Lower leg skin (tissue), 4 donors: ENCODE measurements around the gene SRMS. TPM values are rescaled to one million over a fixed set of nuclear protein-coding genes. Genes with fewer than 3 reads are reported as not detected.

Source experiments
- DNase-seq, 2 donors: peaks; one replicate each; pipeline ENCODE4 v3.0.0-alpha.2; 2019; ENCODE audit warnings: low spot score in 2 of 2
- H3K4me3 ChIP-seq: fragments of 200-600 bp; sonication (generic); 2 replicates; pipeline ENCODE4 v1.5.1; 2017; ENCODE audit warnings: mild to moderate bottlenecking, low read depth; ENCODE audit not compliant: poor library complexity, severe bottlenecking
- CTCF ChIP-seq, 3 donors: fragments of 450-650 bp; IDR thresholded peaks; one replicate each; pipeline ENCODE4 v1.5.1; 2016; ENCODE audit warnings: antibody characterized with exemption in 3 of 3, mild to moderate bottlenecking in 3 of 3, moderate library complexity in 2 of 3
- POLR2A ChIP-seq, 2 donors: fragments of 450-650 bp; IDR thresholded peaks; one replicate each; pipeline ENCODE4 v1.6.1; 2016 to 2017; ENCODE audit warnings: antibody characterized with exemption in 2 of 2, mild to moderate bottlenecking in 1 of 2, moderate library complexity in 1 of 2
- WGBS, 2 donors: methylation state at CpG; one replicate each; pipeline ENCODE4 v1.1.5; 2018; 5-methylcytosine and 5-hydroxymethylcytosine counted together
- intact Hi-C: fragments of 100-400 bp; cut with DNase I; formaldehyde crosslinking; loops from one replicate; pipeline ENCODE4 v1.15.0; 2023; ENCODE audit warnings: low total_unique reads
- total RNA-seq, 4 donors: library from RNA; depleted of rRNA; stranded (reverse); fragments of >200 nt; gene quantifications; one replicate each; pipeline ENCODE4 v1.1.0, GENCODE V29; 2016

SRMS gene
- total RNA-seq, 4 donors from 2014 or later = 0.16 to 0.59 (median 0.37) TPM; not detected in 1

DNA sequence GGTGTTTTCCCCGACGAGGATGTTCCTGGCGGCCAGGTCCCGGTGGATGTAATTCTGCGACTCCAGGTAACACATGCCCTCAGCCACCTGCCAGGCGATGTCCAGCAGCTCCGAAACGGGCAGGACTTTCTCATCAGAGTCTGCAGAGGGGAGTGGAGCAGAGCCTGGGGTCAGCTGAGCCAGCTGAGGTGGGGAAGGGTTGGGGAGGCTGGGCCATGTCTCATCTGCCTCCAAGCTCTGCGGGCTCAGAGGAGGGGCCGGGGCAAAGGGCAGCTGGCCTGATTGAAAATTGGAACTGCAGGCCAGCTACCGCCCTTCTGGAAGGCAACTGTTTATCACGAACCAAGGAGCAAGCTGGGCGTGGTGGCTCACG lies 16.8 kb downstream of the SRMS start:
- DNase-seq = no peak

GRCh38 chr20:63529861-63530787 lies 17.4 kb downstream of the SRMS start:
- intact Hi-C loops = no loop called here
- DNase-seq = no peak
- 75 to 85% methylated on average over 15 to 37 of the region's 39 CpGs for WGBS, 2 donors
- TF ChIP-seq CTCF (IDR thresholded peaks at IDR 0.05) (no peak), POLR2A (IDR thresholded peaks at IDR 0.05) (no peak)
- H3K4me3 ChIP-seq = no peak overlapping the region

More for the DNA sequence above, 16.8 kb downstream of the SRMS start:
- intact Hi-C loops = no loop called here
- H3K4me3 ChIP-seq = no peak overlapping the region
- no peak for TF ChIP-seq POLR2A (IDR thresholded peaks at IDR 0.05)
- no peak for TF ChIP-seq CTCF (IDR thresholded peaks at IDR 0.05)
- 79 to 81% methylated on average over 12 to 14 of the region's 14 CpGs for WGBS, 2 donors

DNA sequence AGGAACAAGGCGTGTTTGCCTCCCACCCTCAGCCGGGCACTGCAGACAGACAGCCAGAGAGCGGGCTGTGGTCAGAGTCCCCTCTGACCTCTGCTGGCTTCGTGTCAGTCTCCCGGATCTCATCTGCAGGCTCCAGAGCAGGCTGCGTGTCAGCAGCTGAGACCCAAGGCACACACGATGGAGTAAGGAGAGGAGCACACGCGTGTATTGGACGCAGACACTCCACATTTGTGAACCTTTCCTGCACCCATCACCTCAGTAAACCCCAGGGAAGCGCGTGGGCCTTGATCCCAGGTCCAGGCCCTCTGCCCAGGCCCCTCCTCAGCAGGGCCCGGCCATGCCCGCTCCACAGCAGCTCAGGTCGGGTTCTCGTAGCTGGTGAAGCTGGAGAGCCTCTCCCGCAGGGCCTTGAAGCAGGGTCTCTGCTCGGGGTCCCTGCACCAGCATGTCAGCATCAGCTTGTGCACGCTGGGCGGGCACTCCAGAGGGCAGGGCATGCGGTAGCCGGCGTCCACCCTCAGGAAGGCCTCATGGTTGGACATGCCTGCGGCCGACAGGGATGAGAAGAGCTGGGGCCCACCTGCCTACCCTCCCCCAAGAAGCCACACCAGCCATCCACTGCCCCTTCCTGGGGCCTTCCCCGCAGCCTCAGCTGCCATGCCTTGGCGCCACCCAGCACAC lies 18.2 kb downstream of the SRMS start:
- no peak for DNase-seq
- intact Hi-C loops = no loop called here
- no peak for TF ChIP-seq CTCF (IDR thresholded peaks at IDR 0.05)
- TF ChIP-seq POLR2A (IDR thresholded peaks at IDR 0.05) = no peak
- no peak overlapping the region for H3K4me3 ChIP-seq
- WGBS, 2 donors = 84 to 86% methylated on average over 24 to 27 of the region's 27 CpGs

GRCh38 chr20:63527184-63527583 lies 20.4 kb downstream of the SRMS start:
- DNase-seq = no peak
- no peak overlapping the region for H3K4me3 ChIP-seq
- intact Hi-C loops = no loop called here
- no peak for TF ChIP-seq CTCF (IDR thresholded peaks at IDR 0.05)
- TF ChIP-seq POLR2A (IDR thresholded peaks at IDR 0.05) = no peak
- 78 to 83% methylated on average over 9 of the region's 9 CpGs for WGBS, 2 donors

GRCh38 chr20:63525971-63526370 lies 21.6 kb downstream of the SRMS start:
- no peak for DNase-seq
- 15 to 16% methylated on average over 2 of the region's 2 CpGs for WGBS, 2 donors
- no peak for TF ChIP-seq POLR2A (IDR thresholded peaks at IDR 0.05)
- no peak for TF ChIP-seq CTCF (IDR thresholded peaks at IDR 0.05)
- intact Hi-C loops = no loop called here
- no peak overlapping the region for H3K4me3 ChIP-seq
